HepG2 (cell line): ENCODE results near the gene SLIT3.

Experiments
- ATF1 ChIP-seq: IDR thresholded peaks from 2 replicates; pipeline ENCODE4 v1.6.1; 2016; ENCODE audit warnings: mild to moderate bottlenecking, control low read depth
- MAZ ChIP-seq, 2 experiments: sonication (generic) in 1 of 2; formaldehyde crosslinking in 1 of 2; IDR thresholded peaks; 2 replicates each; pipeline versions ENCODE4 v1.5.0 to v1.6.1; 2012 to 2020; ENCODE audit warnings: low read depth in 2 of 2, mild to moderate bottlenecking in 2 of 2, borderline replicate concordance in 1 of 2, improper control_type of control experiment in 1 of 2, low read length in 1 of 2, missing genetic modification reagents in 1 of 2, moderate library complexity in 1 of 2
- ZNF274 ChIP-seq: sonication (generic); formaldehyde crosslinking; IDR thresholded peaks from 2 replicates; pipeline ENCODE4 v1.5.1; 2020; ENCODE audit warnings: mild to moderate bottlenecking, missing genetic modification reagents
- ZNF569 ChIP-seq: sonication (generic); formaldehyde crosslinking; IDR thresholded peaks from 2 replicates; pipeline ENCODE4 v1.5.0; 2020; ENCODE audit warnings: mild to moderate bottlenecking, missing genetic modification reagents, moderate library complexity, borderline replicate concordance
- TF ChIP-seq, protein P1 (sequence below): conservative IDR thresholded peaks from 2 replicates; pipeline ENCODE4 v1.6.1; 2018; ENCODE audit warnings: missing genetic modification reagents

DNA sequence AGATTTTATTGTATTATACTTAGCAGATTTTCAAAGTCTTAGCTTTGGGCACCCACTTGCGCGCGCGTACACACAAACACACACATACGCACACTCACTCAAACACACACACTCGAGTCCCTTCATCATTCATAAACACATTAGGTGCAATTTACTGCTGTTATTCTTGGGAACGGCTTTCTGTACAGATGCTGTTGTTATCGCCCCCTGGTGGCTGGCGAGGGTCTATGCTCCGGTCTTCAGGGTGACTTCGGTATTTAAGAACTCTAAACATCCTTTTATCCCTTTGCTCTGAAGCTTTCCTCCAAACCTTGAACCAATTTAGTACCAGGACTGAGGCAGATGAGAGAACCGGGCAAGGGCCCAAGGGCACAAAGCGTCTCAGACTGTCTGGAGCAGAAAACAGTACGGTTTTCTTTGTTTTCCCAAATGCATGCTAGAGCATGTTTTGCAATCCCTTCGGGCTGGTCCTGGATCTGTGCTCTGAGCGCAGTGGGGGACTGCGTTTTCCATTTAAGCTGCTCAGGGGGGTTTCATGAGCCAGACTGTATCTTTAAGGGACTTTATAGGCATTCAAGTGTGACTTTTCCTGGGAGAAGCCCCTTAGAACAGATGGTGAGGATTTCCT, 1.7 kb upstream of the SLIT3 start:
- TF ChIP-seq, protein P1, sequence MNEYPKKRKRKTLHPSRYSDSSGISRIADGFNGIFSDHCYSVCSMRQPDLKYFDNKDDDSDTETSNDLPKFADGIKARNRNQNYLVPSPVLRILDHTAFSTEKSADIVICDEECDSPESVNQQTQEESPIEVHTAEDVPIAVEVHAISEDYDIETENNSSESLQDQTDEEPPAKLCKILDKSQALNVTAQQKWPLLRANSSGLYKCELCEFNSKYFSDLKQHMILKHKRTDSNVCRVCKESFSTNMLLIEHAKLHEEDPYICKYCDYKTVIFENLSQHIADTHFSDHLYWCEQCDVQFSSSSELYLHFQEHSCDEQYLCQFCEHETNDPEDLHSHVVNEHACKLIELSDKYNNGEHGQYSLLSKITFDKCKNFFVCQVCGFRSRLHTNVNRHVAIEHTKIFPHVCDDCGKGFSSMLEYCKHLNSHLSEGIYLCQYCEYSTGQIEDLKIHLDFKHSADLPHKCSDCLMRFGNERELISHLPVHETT (CRISPR knock-in tag): no peak
- TF ChIP-seq MAZ (IDR thresholded peaks at IDR 0.05; ENCODE audit: borderline replicate concordance, low read depth, low read length) (no peak), MAZ (CRISPR knock-in tag; IDR thresholded peaks at IDR 0.05; ENCODE audit: low read depth) (no peak), ZNF569 (CRISPR knock-in tag) (no peak), ATF1 (no peak), ZNF274 (CRISPR knock-in tag) (no peak)
